IPS-11a (cell line): ENCODE data around the gene SPAG16.

Experiments
- H3K4me3 ChIP-seq: one replicate; pipeline ENCODE4 v1.5.1; 2013; ENCODE audit warnings: low read depth, low read length, control low read depth

The SPAG16 gene

GRCh38 chr2:213284105-213285090 is at the start of gene SPAG16:
TSS of gene SPAG16 (plus strand) at chr2:213284464.
- H3K4me3 ChIP-seq, result peak within 1 kb of the TSS; percentile 87

DNA sequence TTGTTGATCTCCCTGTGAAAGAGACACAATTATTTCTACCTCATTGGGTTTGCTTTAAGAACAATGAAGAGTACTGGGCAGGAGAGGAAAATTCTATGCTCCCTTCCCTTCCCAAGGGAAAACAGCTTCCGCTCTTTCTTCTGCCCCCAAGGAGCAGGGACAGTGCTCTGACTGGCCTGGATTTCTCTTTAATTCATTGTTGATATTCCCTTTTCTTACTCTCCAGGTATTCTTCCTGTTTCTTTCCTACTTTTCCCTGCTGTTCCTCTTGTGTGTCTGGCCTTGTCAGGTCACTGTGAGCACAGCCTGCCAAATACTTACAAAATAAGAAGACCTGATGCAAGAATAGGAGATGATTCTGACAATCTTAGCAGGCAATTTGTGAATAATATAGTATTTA is 49.6 kb upstream of the SPAG16 start:
- H3K4me3 ChIP-seq, result no peak overlapping the region

GRCh38 chr2:213235741-213236140 is 48.5 kb upstream of the SPAG16 start:
- H3K4me3 ChIP-seq, result no peak overlapping the region

DNA sequence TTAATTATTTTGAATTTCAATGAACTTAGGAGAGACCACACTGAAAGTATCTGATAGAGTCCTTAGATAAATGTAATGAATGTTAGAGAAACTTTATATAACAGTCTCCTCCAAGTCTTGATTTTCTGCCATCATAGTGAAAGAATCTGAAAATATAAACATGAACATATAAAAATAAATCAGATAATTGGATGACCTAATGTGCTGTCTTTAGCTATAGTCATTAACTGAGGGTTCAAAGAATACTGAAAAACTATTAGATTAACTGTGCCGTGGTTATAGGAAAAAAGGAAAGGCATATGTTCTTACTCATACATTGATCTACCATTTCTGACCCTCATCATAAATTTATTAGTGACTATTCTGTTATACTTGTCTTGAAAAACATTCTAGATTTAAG is 47.0 kb upstream of the SPAG16 start:
- H3K4me3 ChIP-seq, result no peak overlapping the region

- no peak overlapping the region for H3K4me3 ChIP-seq
Observed at GRCh38 chr2:213237787-213238186, 46.5 kb upstream of the SPAG16 start.

DNA sequence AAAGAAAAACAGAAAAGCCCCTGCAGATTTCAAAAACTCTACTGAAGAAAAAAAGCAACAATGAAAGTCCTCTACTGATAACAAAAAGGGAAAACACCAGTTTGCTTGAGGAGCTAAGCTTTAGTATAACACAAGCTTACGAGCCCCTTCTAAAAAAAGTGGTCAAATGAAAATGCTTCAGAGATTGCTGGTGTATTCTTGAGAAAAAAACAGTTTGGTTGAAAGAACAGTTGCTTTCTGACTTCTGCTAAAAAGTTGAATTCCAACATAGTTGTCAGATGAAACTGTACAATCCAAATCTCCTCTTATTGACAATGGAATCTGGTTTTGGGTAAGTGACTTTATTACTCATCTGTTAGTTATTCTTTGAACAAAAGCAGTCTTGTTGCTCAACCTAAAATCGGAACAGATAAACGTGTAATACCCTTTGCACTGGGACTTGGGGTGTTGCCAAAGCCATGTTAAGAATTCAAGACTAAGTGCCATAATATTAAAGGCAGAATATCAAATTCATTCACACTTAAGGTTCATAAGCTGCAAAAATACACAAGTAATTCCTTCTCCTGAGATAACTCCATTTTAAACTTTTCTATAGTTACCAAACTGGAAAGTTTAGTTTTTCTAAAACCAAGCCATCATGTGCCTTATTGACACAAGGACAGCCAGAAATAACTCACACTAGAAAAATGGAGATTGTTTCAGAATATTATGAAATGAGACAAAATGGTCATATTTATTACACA is 45.3 kb upstream of the SPAG16 start:
- H3K4me3 ChIP-seq, result no peak overlapping the region

DNA sequence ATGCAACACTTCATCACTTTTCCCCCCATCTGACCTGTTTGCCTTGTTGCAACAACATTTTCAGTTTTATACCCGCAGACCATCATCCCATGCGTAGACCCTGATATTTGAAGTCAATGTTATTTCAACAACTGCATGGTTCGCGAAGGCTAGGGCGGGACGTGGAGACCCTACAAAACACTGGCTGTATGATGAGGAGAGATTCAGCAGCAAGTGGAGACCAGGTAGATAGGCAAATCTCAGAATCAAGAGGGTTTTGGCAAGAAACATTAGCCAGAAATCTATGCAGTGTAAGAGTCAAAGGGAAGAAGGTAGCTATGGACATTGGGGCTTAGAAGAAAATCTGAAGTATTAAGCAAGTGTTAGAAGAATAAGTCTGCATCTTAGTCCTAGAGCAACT is 42.4 kb upstream of the SPAG16 start:
- H3K4me3 ChIP-seq, result no peak overlapping the region

GRCh38 chr2:213242653-213243052 is 41.6 kb upstream of the SPAG16 start:
- H3K4me3 ChIP-seq, result no peak overlapping the region

- no peak overlapping the region for H3K4me3 ChIP-seq
Observed at GRCh38 chr2:213243189-213244044, 40.8 kb upstream of the SPAG16 start.

GRCh38 chr2:213246497-213247281 is 37.6 kb upstream of the SPAG16 start:
- no peak overlapping the region for H3K4me3 ChIP-seq

DNA sequence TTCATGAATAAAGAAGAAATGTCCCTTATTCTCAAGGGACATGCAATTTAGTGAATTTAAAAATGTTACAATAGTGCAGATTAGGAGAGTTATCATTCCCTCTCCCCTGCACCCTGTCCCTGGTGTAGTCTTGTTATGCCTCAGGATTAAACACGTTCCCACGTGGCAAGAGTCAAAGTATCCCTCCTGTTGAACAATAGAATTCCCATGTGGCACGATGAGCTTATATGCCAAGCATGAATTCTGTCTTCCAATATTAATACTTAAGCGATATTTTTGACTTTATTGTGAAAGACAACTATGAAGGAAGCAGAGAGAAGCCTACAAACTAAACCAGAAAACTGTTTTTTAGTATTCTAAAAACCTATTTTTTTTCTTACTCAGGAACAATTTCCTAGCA is 36.7 kb upstream of the SPAG16 start:
- H3K4me3 ChIP-seq, result no peak overlapping the region

DNA sequence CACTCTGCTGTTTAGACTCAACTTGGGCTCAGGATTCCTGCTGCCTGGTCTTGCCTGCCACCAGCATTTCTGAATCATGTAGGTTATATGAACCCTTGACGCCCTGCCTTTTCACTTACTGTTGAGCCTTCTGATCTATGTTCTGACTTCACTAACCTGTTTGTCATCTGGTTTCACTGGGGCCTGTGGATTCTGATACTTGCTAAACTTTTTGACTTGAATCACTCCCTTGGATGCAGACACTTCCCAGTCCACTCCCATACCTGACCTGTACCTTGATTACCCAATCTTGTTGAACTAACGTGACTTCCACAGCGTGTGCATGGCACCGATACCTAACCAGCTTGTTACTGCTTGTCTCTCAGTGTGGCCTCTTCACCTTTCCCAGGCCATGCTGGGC is 35.6 kb upstream of the SPAG16 start:
- H3K4me3 ChIP-seq, result no peak overlapping the region

DNA sequence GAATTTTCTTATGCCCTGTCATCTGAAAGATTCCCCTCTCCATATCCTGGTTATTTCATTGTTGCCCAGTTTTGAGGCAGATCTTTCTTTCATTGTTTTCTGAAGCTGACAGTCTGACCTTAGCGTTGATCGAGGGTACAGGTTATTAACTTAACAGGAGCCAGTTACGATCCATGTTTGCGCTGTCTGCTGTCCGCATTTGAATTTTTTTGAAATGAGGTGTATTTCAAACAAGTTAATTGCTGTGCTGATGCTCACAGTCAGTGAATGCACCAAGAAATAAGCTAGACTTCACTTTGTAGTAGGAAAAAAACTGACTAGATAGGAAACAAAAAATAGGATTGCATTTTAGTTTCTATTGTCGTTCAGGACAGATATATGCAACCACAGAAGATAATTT is 34.8 kb upstream of the SPAG16 start:
- H3K4me3 ChIP-seq, result no peak overlapping the region

GRCh38 chr2:213251618-213252017 is 32.6 kb upstream of the SPAG16 start:
- H3K4me3 ChIP-seq, result no peak overlapping the region

DNA sequence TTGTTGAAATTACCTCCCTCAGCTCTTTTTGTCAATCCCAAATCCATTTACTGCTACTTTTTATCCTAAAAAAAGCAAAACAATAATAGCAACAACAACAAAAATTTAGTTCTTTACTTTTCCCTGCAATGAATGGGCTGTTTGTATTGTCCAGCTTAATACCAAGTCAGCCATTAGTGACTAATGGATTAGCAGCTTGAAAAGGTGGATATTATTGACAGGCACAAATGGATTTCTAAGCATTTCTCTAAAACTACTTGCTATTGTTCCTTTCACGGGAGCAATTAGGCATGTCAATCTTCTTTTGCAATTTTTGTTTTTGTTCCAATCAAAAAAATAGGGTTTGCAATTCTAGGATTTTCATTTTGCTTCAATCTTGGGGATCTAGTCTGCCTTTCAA is 32.1 kb upstream of the SPAG16 start:
- no peak overlapping the region for H3K4me3 ChIP-seq

DNA sequence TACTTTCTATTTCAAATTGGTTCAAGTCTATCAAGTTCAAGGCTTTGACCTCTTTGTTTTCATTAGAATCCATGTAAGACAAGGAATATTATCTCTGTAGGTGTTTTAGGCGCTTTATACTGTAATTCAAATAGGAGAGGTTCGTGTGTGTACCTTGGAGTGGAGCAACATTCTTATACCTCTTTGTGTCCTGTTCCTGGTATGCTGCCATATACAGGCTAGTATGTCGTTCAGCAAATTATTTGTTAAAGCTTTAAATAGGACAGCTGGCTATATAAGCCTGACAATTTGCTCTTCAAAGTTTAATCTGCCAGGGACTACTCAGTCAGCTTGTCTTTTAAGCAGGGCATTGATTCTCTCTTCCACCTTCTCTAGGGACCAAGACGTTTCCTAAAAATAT is 31.1 kb upstream of the SPAG16 start:
- no peak overlapping the region for H3K4me3 ChIP-seq

DNA sequence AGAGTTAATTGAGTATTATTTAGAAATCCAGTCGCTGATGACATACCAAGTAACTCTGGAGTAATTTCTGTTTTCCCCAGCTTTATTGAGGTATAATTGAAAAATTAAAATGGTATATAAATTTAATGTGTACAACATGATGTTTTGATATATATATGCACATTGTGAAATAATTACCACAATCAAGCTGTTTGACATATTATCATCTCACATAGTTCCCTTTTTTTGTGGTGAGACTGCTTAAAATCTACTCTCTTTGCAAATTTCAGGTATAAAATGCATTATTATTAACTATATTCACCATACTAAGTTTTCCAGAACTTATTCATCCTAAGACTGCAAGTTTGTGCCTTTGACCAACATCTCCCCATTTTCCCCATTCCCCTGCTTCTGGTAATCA is 25.0 kb upstream of the SPAG16 start:
- no peak overlapping the region for H3K4me3 ChIP-seq

- H3K4me3 ChIP-seq, result no peak overlapping the region
Observed at GRCh38 chr2:213261237-213261636, 23.0 kb upstream of the SPAG16 start.

DNA sequence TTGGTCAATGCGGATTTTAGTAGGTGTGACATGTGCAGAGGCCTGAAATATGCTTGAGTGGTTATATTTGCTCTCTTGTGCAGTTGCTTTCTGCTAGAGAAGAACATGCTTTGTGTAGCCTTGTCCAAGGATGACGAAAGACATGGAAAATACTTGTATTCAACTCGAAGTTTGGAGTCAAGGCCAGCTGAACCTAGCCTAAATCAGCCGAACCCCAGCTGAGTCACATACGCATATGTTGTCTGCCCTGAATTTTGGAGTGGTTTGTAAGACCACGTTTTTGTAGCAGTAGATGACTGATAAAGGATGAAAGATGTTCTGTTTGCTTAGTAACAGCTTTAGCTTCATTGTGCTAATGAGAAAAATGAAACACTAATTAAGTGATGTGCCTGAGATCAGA is 22.5 kb upstream of the SPAG16 start:
- no peak overlapping the region for H3K4me3 ChIP-seq

DNA sequence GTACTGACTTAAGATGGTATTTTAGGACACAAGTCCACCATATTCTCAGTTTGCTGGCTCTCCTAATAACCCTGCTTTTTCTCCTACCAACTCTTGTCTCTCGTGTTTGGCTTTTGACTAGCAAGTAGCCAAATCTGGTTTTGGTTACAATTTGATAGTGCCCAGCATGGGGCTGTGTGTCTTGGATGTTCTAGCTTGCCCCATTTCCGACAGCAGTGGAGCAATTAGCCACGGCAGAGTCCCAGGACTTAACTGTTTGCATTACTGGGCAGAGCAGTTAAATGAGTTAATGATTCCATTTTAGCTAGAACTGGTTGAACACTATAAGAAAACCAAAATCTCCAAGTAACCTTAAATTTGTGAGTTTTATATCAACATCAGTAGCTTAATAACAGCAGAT is 18.6 kb upstream of the SPAG16 start:
- H3K4me3 ChIP-seq, result no peak overlapping the region
